ENCODE measurements around the gene PCDHA1. TPM values are rescaled to one million over a fixed set of nuclear protein-coding genes. Genes with fewer than 3 reads are reported as not detected.

PCDHA1 gene
- total RNA-seq, 2 donors from 2014 or later = not detected

DNA sequence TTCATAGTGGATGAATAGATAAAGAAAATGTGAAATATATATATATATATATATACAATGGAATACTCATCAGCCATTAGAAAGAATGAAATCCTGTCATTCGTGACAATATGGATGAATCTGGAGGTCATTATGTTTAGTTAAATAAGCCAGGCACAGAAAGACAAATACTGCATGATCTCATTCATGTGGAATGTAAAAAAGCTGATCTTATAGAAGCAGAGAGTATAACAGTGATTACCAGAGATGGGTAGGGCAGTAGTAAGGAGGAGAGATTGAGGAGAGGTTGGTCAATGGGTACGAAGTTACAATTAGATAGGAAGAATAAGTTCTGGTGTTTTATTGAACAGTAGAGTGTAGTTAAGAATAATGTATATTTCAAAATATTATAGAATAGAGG, 160.6 kb downstream of the PCDHA1 start:
- no peak overlapping the region for H3K27ac ChIP-seq
- peaks cover 3 to 13% of the 10 kb centered on the region in 2 donors for H3K9me3 ChIP-seq
- no peaks in the 10 kb centered on the region for H3K27me3 ChIP-seq
- no peaks in the 10 kb centered on the region for H3K36me3 ChIP-seq
- H3K4me1 ChIP-seq = no peaks in the 10 kb centered on the region
- TF ChIP-seq, protein P1, sequence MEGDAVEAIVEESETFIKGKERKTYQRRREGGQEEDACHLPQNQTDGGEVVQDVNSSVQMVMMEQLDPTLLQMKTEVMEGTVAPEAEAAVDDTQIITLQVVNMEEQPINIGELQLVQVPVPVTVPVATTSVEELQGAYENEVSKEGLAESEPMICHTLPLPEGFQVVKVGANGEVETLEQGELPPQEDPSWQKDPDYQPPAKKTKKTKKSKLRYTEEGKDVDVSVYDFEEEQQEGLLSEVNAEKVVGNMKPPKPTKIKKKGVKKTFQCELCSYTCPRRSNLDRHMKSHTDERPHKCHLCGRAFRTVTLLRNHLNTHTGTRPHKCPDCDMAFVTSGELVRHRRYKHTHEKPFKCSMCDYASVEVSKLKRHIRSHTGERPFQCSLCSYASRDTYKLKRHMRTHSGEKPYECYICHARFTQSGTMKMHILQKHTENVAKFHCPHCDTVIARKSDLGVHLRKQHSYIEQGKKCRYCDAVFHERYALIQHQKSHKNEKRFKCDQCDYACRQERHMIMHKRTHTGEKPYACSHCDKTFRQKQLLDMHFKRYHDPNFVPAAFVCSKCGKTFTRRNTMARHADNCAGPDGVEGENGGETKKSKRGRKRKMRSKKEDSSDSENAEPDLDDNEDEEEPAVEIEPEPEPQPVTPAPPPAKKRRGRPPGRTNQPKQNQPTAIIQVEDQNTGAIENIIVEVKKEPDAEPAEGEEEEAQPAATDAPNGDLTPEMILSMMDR (IDR thresholded peaks at IDR 0.05) = no peak
- no peak overlapping the region for H3K4me3 ChIP-seq
- DNase-seq (ENCODE audit: low spot score) = no peak

DNA sequence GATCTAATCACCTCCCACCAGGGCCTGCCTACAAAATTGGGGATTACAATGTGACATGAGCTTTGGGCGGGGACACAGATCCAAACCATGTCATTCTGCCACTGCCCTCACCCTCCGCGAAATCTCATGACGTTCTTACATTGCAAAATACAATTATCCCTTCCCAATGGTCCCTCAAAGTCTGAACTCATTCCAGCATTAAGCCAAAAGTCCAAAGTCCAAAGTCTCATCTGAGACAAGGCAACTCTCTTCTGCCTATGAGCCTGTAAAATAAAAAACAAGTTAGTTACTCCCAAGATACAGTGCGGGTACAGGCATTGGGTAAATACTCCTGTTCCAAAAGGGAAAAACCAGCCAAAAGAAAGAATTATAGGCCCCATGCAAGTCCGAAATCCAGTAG, 165.7 kb downstream of the PCDHA1 start:
- Histone ChIP-seq H3K9me3 (no peaks in the 10 kb centered on the region), H3K36me3 (no peaks in the 10 kb centered on the region), H3K27ac (no peak overlapping the region), H3K27me3 (no peaks in the 10 kb centered on the region), H3K4me1 (no peaks in the 10 kb centered on the region), H3K4me3 (no peak overlapping the region)
- DNase-seq (ENCODE audit: low spot score) = no peak
- TF ChIP-seq, protein P1 (IDR thresholded peaks at IDR 0.05) = no peak

DNA sequence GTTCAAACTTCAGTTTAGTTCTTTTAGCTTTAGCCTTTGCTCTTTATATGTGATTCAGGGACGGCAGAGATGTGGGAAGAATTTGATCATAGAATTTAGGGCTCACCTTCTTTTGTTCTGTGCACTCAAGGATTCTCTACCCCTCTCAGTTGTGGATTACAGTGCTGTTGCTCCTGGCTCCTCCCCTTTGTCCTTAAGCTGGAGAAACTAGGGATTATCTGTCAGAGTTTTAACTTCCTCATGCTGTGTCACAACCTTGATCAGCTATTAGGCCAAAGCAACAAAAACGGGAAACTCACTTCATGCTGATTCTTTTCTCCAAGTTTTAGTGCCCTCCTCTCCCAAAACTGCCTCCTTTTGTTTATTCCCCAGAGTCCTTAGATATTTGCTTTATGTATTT, 167.3 kb downstream of the PCDHA1 start:
- Histone ChIP-seq H3K27ac (no peak overlapping the region), H3K9me3 (no peaks in the 10 kb centered on the region), H3K4me1 (no peaks in the 10 kb centered on the region), H3K36me3 (no peaks in the 10 kb centered on the region), H3K4me3 (no peak overlapping the region), H3K27me3 (no peaks in the 10 kb centered on the region)
- TF ChIP-seq, protein P1 (IDR thresholded peaks at IDR 0.05) = no peak
- no peak for DNase-seq (ENCODE audit: low spot score)

DNA sequence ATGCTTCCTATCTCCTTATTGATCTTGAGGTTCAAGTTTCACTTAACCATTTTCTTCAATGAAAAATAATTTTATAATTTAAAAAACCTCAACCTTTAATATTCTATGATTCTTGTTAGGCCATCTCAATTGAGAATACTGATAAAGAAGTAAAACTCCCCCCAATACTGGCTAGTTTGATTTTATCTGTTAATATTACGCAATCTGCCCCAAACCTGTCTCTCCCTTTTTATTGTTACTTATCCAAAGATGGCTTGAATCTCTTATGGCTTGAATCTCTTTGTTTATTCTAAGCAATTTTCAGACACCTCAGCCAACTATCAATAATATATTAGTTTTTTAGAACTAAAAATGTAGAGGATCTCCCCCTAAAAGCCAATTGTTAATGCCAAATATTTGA, 176.2 kb downstream of the PCDHA1 start:
- H3K4me3 ChIP-seq = no peak overlapping the region
- peaks cover 0 to 19% of the 10 kb centered on the region in 2 donors for H3K4me1 ChIP-seq
- H3K9me3 ChIP-seq = no peaks in the 10 kb centered on the region
- no peaks in the 10 kb centered on the region for H3K27me3 ChIP-seq
- H3K27ac ChIP-seq = no peak overlapping the region
- DNase-seq (ENCODE audit: low spot score) = no peak
- TF ChIP-seq, protein P1 (IDR thresholded peaks at IDR 0.05) = no peak
- no peaks in the 10 kb centered on the region for H3K36me3 ChIP-seq

DNA sequence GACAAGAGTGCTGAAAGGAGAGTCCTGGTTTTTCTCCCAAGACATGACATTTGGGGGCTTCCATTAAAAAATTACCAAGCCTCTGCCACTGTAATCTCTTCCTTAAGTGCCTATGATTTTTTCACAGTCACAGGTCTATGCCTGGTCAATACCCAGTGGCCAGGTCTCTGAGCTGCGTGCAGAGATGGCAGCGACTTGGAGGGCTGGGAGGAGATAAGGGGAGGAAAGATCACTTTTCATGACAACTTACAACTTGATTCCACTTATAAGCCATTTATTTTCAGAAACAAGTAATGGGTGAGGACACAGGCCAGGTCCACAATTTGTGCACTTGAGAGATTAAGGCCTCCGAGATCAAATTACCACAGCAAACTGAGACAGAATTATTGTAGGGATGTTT, 178.4 kb downstream of the PCDHA1 start:
- H3K36me3 ChIP-seq = no peaks in the 10 kb centered on the region
- H3K4me1 ChIP-seq = peaks cover 0 to 20% of the 10 kb centered on the region in 2 donors
- no peak for DNase-seq (ENCODE audit: low spot score)
- H3K27me3 ChIP-seq = no peaks in the 10 kb centered on the region
- H3K4me3 ChIP-seq = no peak overlapping the region
- H3K9me3 ChIP-seq = no peaks in the 10 kb centered on the region
- no peak overlapping the region for H3K27ac ChIP-seq
- TF ChIP-seq, protein P1 (IDR thresholded peaks at IDR 0.05) = no peak

DNA sequence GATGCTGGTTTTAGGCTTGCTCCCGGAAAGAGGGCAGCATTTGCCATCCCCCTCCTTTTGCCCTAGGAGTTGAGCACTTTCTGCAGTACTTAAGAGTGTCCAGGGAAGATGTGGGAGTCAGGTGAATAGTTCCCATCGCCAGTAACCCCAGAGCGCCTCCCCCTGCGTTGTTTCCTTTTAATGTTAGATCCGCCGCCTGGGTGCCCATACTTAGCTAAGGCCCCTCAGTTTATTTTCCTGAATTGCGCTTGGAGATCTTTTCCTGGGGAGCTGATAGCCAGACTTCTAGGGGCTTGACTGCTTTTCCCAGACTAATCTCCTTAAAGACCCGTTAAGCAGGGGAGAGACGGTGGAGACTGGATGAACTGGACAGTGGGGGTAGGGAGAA, 180.0 kb downstream of the PCDHA1 start:
- Histone ChIP-seq H3K27ac (peak overlapping the region; percentile 35 to 46), H3K27me3 (no peaks in the 10 kb centered on the region), H3K36me3 (no peaks in the 10 kb centered on the region), H3K4me3 (peak overlapping the region; percentile 33 to 63), H3K4me1 (peaks cover 0 to 20% of the 10 kb centered on the region in 2 donors), H3K9me3 (no peaks in the 10 kb centered on the region)
- TF ChIP-seq, protein P1 (IDR thresholded peaks at IDR 0.05) = no peak
- no peak for DNase-seq (ENCODE audit: low spot score)
